GM18519 (cell line): ENCODE measurements around the gene LRRIQ3.
"Not testable (repeated sequence)": the region's sequence is repeated elsewhere in the genome, so short reads cannot be mapped to it uniquely, and the experiment has no call there.

Source experiments
- ATAC-seq: cut with Tn5 transposase; IDR thresholded peaks from one replicate; pipeline ENCODE4 v1.9.1; 2021; ENCODE audit warnings: mild to moderate bottlenecking, moderate library complexity; ENCODE audit not compliant: unreplicated experiment, low FRiP score

Gene LRRIQ3, protein sequence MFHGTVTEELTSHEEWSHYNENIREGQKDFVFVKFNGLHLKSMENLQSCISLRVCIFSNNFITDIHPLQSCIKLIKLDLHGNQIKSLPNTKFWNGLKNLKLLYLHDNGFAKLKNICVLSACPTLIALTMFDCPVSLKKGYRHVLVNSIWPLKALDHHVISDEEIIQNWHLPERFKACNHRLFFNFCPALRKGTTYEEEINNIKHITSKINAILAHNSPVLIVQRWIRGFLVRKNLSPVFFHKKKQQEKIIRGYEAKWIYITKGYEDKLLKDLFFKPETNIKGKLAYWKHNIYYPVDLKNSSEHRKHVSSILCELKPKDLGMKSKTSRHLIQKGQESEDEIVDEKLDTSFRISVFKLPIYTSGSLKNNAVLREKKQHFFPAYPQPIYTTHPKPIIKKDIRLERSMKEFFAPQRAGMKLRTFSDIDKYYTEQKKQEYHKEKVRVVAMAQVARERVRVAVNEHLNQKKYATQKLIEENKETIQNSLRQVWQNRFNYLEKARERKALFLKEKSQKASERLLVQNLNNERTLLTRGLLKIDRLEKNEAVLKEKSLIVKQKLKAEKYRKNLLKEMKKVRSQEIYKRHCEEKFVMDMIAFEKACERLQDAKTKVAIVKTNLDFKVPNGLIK

DNA sequence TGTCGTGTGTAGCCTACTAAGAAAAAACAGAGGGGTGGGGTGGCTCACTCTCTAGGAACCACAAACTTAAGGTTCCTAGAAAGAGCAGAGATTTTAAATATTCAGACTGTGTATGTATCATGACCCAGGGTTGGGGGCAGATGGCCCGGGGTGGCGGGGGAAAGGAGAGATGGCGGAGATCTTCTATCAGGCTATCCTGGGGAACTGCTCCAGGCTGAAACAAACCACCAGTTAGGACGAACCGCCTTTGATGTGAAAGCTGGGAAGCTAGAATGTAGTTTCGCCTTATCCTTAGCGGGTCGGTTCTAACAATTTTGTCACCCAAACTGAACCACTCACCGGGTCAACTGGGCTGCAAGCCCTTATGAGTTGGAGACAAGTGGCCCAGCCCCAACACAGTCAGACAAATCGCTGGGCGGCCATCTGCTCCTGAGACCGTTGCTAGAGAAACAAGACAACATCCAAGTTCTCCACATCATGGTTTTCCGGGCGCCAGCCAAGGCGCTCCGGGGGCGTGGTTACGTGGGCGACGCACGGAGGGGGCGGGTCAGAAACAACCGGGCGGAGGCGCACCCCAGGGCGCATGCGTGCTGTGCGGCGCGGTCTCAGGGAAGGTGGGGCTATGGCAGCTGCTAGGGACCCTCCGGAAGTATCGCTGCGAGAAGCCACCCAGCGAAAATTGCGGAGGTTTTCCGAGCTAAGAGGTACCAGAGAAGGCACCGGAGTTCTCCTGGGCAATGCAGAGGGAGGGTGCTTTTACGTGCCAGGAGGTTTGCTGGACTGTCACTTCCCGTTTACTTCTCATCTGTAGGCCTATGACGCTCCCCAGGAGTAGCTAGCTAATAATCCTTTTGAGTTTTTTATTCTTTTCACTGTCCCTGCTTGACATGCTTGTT lies at the start of gene LRRIQ3, which contains the start of gene FPGT:
Gene LRRIQ3, minus strand, starts transcription at position 520 of the 896 bp plus-strand sequence. CDS start 14,492 bp downstream, outside the sequence.
Gene FPGT, plus strand, starts transcription at position 586 of the 896 bp plus-strand sequence. Its CDS starts 37 bp downstream, at position 623.
- peak; percentile 86 for ATAC-seq

DNA sequence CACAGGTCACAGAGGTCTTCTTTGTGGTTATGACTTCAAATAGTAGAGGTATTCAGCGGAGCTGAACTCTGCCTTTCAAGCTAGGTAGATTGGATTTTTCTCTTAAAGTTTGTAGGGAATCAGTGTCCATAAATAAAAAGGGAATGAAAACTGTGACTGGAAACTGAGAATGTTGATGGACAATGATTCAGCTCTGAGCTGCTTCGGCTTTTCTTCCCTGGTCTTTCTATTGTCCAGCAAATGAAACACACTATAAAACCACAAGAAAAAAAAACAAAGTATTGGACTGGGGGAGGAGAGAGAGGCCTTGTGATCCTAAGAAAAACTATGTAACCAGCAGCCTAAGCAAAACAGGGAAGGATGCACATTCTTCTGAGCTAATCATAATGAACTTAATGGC lies 48.3 kb upstream of the LRRIQ3 start:
- ATAC-seq = no peak

DNA sequence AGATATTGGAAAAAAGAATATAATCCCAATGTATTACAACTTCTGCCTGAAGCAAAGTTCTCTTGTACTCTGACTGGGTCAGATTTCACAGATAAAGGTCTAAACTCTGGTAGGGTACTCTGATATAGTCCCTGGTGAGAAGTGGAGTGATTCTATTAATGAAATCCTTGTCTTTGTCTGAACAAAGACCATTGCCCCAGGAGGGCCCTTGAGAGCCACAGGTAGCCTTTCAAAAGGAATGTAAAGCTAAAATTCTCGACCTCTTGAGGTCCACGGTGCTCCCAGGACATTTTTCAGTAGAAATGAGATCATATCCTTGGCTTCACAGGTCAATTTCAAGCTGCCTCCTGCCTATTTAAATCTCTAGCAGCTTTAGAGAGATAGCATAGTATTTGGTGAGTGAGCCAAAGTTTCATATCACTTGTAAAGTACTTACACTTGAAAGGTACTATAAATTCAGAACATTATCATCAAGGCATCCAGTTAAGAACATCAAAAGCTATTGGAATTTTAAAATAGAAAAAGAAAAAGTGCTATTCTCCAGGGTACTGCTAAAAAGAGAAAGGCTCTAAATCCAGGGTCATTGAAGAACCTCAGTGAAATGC lies 47.3 kb upstream of the LRRIQ3 start:
- ATAC-seq = no peak

DNA sequence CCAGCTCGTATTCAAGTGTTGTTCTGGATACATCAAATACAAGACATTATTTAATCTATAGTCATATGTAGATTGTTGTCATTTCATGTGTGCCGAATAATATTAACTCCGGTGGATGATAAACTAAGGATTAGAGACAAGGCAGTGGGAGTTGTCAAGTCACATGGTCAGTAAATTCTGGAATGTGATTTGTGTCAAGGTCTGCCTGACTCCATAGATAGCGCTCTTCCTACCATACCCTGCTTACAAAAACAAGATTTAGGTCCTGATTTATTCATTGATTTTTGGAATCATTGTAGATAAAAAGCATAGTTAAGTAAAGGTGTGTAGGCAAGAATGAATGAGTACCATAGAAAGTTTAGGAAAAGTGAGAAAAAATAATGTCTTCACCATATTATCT lies 39.8 kb upstream of the LRRIQ3 start:
- no peak for ATAC-seq

DNA sequence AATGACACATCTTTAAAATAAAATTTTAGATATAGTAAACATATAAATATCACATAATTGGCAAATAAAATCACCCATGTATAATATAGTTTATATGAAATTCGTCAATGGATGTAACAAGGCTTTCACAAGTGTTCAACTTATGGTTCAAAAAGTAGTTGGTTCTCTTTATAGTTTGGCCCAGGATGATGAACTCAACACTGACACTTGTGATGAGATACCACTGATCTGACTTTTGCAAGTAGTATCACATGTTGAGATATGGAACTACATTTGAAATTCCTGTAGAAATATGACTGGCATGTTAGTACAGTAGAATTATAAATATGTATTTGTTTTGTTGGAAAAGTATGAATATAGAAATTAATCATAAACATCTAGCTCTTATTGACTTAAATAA lies 39.1 kb upstream of the LRRIQ3 start:
- ATAC-seq = no peak

DNA sequence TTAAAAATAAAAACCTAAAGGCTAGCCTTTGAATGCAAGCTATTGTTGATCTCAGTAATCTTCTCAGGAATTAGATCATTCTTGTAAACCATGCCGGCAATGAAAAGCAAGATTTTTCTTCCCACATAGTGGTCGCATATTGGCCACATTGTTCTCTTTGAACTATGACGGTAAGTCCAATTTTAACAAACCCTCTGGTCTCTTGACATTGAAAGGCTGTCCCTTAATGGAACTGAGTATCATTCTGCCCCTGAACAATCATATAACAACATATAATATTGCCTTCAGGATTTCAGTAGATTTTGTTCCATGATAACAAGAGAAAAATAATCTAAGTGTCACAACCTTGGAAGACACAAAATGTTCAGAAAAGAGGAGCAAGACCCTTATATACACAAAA lies 38.5 kb upstream of the LRRIQ3 start:
- no peak for ATAC-seq

DNA sequence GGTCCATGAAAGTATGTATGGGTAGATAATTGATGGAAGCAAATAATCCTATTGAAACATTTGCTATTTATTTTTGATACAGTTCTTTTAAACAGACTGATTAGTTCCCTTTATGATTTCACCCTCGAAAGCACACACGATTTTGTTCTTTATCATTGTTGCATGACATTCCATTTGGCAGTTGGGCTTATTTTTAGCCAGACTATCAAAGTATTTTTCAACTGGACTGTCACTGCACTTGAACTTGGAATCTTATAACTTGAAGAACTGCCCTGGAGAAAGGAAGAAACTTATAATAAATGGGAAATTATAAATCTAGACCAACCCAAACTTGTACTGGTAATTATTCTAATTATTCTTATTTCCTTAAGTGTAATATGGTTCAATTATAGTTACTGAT lies 37.2 kb upstream of the LRRIQ3 start, which contains the start of gene TNNI3K:
Gene TNNI3K, plus strand, starts transcription at position 235 of the 400 bp plus-strand sequence. Its CDS starts 65 bp downstream, at position 300.
- ATAC-seq = no peak

DNA sequence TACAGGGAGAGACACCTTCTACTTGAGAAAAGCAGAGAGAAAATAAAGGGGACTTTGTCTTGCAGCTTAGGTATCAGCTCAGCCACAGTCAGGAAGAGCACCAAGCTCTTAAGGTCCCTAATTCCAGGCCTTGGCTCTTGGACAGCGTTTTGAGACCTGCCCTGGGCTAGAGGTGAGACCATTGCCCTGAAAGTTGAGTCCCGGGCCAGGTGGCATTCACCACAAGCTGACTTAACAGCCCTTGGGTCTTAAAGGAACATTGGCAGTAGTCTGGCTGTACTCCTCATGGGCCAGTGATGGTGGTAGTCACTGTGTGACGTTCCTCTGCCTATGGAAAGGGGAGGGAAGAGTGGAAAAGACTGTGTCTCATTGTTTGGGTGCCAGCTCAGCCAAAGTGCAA lies 25.5 kb upstream of the LRRIQ3 start:
- ATAC-seq = no peak

DNA sequence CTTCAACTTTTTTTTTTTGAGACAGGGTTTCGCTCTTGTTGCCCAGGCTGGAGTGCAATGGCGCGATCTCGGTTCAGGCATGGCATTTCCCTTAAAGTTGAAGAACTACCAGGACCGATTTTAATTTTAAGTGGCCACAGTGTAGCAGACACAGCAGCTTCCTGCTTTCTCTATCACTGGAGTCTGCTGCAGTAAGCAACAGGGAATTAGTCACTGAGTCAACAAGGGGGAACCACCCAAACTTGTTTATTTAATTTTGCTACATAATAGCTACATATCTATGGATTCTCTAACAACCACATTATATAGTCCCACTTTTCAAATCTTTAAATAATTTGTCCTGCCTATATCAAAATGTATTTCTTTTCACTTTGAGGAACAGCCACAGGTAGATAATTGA lies 24.7 kb upstream of the LRRIQ3 start:
- ATAC-seq = no peak

DNA sequence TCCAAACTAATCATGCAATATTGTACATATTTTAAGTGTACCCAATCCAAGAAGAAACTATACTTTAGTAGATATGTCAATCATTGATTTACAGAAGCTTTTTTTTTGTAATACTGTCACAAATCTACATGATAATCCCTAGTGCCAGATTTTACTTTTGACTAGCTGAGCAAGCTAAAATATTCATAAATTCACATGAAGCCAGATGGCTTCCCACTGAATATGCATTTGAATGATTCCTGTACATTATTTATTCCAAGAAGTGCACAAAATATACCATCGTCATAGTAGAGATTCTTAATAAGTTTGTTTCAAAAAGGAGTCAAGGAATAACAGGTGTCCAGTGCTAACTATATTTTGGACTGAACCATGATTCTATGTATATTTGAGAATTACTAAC lies 17.3 kb upstream of the LRRIQ3 start:
- ATAC-seq = no peak

DNA sequence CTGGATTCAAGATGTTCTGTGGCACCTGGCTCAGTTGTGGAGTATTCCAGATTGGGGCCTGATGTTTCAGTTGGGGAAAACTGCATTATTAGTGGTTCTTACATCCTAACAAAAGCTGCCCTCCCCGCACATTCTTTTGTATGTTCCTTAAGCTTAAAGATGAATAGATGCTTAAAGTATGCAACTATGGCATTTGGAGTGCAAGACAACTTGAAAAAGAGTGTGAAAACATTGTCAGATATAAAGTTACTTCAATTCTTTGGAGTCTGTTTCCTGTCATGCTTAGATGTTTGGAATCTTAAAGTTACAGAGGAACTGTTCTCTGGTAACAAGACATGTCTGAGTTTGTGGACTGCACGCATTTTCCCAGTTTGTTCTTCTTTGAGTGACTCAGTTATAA lies 7.3 kb upstream of the LRRIQ3 start:
- ATAC-seq = no peak

DNA sequence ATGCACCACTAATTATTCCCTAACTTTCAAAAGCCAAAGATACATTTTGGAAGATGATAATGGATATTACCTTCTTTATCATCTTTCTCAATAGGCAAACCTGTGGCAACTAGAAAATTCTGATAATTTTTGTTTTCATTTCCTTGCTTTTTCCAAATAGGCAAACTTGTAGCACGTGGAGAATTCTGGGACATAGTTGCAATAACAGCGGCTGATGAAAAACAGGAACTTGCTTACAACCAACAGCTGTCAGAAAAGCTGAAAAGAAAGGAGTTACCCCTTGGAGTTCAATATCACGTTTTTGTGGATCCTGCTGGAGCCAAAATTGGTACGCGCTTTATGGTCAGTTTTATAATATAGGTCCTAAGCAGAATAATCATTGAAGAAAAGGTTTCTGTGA lies 1.5 kb upstream of the LRRIQ3 start:
- no peak for ATAC-seq

DNA sequence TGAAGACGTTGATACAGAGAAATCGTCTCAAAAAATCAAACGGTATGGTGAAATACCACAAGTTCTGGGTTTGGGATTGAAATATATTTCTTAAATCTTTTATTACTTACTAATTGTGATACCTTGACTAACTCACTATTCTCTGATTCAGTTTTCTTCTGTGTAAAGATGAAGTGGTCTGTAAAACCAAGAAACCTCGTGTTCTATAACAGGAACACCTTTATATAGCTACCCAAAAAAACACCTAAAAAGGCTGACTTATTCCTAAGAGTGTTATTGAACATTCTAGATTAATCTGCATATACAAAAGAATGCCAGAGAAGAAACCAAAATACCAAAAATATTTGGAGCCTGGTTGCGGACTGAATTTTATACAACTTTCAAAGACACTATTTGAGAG lies 721 bp downstream of the LRRIQ3 start:
- no peak for ATAC-seq

DNA sequence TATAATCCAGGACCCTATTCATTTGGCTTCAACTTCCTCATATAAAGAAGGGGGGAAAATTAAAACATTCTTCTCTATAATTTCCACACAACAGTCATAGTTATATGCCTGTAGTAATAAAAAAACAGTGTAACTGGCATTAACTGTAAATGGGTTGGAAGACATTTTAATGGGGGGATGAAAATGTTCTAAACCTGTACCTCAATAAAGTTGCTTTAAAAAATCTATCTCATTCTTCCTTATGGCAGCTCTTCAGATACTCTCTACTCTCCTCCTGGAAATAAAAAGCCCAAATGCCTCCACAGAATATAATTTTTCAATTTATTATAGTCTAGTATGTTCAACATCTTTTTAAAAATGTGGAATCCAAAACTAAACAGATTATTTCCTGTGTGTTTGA lies 2.6 kb downstream of the LRRIQ3 start:
- no peak for ATAC-seq

DNA sequence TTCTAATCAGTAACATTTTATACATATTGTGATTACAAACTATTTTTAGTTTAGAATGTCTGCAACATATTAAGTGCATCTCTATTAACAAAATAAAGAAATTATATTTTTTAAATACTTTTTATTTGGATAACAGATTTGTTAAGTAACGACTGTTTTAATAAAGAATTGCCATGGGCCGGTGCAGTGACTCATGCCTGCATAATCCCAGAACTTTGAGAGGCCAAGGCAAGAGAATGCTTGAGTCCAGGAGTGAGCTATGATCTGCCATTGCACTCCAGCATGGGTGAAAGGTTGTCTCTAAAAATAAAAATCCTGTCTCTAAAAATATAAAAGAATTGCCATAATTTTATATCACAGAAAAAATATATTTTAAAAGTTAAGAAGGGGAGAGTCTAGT lies 4.1 kb downstream of the LRRIQ3 start:
- no peak for ATAC-seq

DNA sequence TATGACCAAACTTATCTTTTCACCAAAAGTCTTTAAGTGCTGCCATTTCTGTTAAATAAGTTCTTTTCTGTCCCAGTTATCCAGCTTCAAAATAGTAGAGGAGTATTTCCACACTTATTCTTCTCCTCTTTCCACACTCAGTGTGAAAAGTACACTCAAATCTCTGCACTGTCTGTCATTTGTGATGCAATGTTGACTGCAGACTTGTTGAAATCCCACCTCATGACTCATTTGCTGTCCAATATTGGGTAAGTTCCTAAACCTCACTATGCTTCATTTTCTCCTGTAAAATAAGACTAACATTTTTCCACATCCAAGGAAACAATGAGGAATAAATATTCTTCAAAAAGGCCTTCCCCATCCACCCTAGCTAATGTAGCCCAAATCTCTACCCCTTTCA lies 17.5 kb downstream of the LRRIQ3 start:
- ATAC-seq = no peak

DNA sequence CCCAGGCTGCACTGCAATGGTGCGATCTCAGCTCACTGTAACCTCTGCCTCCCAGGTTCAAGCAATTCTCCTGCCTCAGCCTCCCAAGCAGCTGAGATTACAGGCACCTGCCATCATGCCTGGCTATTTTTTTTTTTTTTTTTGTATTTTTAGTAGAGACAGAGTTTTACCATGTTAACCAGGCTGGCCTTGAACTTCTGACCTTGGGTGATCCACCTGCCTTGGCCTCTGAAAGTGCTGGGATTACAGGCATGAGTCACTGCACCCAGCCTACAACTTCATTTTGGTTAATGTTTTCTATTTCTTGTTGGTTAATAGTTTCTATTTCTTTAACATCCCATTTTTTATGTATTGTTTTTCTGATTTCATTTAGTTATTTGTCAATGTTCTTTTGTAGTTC lies 23.6 kb downstream of the LRRIQ3 start:
- ATAC-seq = not testable (repeated sequence)

DNA sequence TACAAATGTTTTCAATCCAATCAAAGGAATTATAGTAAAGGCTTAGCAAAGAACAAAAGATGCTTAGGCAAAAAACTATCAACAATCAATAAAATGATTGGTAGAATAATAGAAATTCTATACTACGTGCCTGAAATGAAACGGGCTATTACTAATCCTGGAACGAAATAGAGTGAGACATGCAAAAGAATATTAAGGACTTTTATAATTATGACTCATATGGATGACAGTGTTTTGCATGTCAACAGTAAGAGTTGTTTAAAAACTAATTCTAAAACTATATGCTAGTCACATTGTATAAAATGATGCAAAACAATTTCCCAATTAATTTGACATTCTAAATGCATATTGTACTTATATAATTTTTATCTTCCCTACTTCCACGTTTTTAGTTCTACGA lies 35.6 kb downstream of the LRRIQ3 start:
- ATAC-seq = no peak

DNA sequence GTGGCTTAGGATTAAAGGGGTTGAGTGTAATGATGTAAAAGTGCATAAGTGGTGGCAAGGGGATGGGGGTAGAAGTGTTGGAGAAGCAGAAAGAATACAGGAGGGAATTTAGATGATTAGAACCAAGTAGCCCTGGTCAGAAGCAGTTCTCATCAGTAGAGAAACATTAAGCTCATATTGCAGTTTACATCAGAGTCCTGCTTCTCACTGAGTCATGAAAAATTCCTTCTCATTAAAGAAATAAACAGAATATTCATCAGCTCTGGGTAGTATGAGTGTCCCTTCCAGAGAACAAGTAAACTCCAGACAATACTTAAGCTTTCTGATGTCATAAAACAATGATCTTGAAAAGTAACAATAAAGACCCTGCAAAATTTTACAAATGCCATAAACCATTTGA lies 36.5 kb downstream of the LRRIQ3 start:
- ATAC-seq = no peak

DNA sequence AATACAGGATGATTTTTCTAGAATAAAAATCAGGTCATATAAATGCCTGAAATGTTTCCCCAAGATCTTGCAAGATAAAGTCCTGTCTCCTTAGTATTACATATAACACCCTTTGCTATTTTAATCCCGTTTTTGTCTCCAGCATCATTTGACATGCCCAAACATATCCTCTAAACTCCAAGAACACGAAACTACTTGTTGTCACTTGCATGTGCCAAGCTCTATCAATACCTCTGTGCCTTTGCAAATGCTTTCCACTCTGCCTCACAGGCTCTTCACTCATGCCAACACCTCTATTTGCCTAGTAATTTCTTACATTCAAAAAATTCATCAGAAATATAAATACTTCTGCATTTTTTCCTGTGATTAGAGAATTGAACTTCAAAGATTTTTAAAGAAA lies 37.9 kb downstream of the LRRIQ3 start:
- no peak for ATAC-seq

DNA sequence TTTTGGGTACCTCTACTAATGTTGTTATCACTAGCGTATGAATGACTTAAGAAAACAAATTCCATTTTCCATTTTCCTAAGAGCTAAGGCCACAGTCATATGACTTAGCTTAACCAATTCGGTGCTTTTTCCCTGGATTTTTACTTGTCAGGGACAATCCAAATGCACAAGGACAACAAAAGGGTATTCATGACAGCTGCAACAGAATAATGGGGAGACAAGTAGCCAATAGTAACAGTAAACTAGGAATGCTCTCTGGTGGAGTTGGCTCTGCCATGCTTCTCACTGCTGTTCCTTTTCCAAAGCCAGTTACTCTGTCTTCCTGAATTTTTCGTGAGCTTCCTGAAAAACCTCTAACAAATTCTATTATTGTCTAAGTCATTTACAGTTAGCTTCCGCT lies 52.9 kb downstream of the LRRIQ3 start:
- ATAC-seq = no peak
